ENCODE measurements around the gene MLN.

DNA sequence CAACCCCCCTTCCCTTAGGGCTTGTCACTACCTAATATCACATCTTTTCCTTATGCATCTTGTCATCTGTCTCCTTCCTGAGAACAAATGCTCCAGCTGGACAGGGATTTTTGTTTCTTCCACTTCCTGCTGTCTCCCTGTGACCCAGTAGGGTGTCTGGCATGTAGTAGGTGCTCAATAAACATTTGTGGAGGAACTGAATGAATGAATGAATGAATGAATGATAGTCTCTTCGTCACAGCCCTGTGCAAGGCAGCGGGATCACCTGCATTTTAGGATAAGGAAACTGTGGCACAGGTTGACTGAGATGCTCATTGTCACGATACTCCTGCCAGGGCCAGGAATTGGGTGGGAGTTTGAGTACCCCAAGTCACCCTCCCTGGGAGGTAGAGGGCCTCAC, 29.0 kb downstream of the MLN start:
- TF ChIP-seq, protein P1, sequence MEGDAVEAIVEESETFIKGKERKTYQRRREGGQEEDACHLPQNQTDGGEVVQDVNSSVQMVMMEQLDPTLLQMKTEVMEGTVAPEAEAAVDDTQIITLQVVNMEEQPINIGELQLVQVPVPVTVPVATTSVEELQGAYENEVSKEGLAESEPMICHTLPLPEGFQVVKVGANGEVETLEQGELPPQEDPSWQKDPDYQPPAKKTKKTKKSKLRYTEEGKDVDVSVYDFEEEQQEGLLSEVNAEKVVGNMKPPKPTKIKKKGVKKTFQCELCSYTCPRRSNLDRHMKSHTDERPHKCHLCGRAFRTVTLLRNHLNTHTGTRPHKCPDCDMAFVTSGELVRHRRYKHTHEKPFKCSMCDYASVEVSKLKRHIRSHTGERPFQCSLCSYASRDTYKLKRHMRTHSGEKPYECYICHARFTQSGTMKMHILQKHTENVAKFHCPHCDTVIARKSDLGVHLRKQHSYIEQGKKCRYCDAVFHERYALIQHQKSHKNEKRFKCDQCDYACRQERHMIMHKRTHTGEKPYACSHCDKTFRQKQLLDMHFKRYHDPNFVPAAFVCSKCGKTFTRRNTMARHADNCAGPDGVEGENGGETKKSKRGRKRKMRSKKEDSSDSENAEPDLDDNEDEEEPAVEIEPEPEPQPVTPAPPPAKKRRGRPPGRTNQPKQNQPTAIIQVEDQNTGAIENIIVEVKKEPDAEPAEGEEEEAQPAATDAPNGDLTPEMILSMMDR (IDR thresholded peaks at IDR 0.05) = no peak
- TF ChIP-seq POLR2A (IDR thresholded peaks at IDR 0.05) (no peak), EP300 (IDR thresholded peaks at IDR 0.05) (no peak), POLR2AphosphoS5 (IDR thresholded peaks at IDR 0.05) (no peak)

Data from suprapubic skin (tissue), 4 donors.